Osteoblast (primary cell): ENCODE measurements around the gene DAPK1. TPM values are rescaled to one million over a fixed set of nuclear protein-coding genes. Genes with fewer than 3 reads are reported as not detected.
A peak's percentile ranks its signal among the peaks of the same experiment; 100 is the strongest.

Experiments used
- DNase-seq: peaks from one replicate; pipeline ENCODE4 v3.0.0; 2011; ENCODE audit warnings: low spot score, mixed read lengths; ENCODE audit not compliant: insufficient read length; ENCODE audit errors: missing footprints
- H2AFZ ChIP-seq: 2 replicates; pipeline ENCODE4 v1.6.0; 2011; ENCODE audit warnings: mild to moderate bottlenecking, low read length
- H3K27ac ChIP-seq: 2 replicates; pipeline ENCODE4 v1.5.1; 2011; ENCODE audit warnings: mild to moderate bottlenecking, low read depth, low read length, moderate library complexity
- H3K27me3 ChIP-seq: 2 replicates; pipeline ENCODE4 v1.6.0; 2012; ENCODE audit warnings: mild to moderate bottlenecking, control low read depth, inconsistent platforms, low read length, moderate library complexity; ENCODE audit not compliant: insufficient read depth
- H3K36me3 ChIP-seq: 2 replicates; pipeline ENCODE4 v1.5.1; 2011; ENCODE audit warnings: mild to moderate bottlenecking, low read length, control low read depth, moderate library complexity; ENCODE audit not compliant: insufficient read depth
- H3K4me1 ChIP-seq: 2 replicates; pipeline ENCODE4 v1.5.1; 2011; ENCODE audit warnings: mild to moderate bottlenecking, low read length, control low read depth, moderate library complexity; ENCODE audit not compliant: insufficient read depth
- H3K4me2 ChIP-seq: 2 replicates; pipeline ENCODE4 v1.6.0; 2011; ENCODE audit warnings: mild to moderate bottlenecking, low read length; ENCODE audit not compliant: insufficient read depth
- H3K4me3 ChIP-seq: fragments of 200-600 bp; sonication (generic); 3 replicates; pipeline ENCODE4 v1.5.1; 2012; ENCODE audit warnings: mild to moderate bottlenecking, low read length, inconsistent platforms; ENCODE audit not compliant: insufficient read depth
- H3K79me2 ChIP-seq: 2 replicates; pipeline ENCODE4 v1.6.0; 2012; ENCODE audit warnings: mild to moderate bottlenecking, low read length, control low read depth, inconsistent platforms; ENCODE audit not compliant: insufficient read depth
- H3K9me3 ChIP-seq: 2 replicates; pipeline ENCODE4 v1.5.1; 2011; ENCODE audit warnings: low read depth, low read length, control low read depth
- H4K20me1 ChIP-seq: 2 replicates; pipeline ENCODE4 v1.6.0; 2012; ENCODE audit warnings: mild to moderate bottlenecking, low read length, control low read depth; ENCODE audit not compliant: insufficient read depth
- CTCF ChIP-seq: IDR thresholded peaks from 2 replicates; pipeline ENCODE4 v1.5.1; 2011; ENCODE audit warnings: mild to moderate bottlenecking, low read depth, low read length, moderate library complexity; ENCODE audit errors: extremely low read depth
- total RNA-seq: library from RNA; depleted of rRNA; stranded (reverse); fragments of >200 nt; gene quantifications from 2 replicates; pipeline ENCODE4 v1.2.3, GENCODE V29; 2012

DAPK1 gene
- total RNA-seq, 1 donor: 55.4 TPM

GRCh38 chr9:87479801-87480201 lies 17.9 kb upstream of the DAPK1 start:
- H3K4me3 ChIP-seq: no peak overlapping the region
- no peaks in the 10 kb centered on the region for H3K4me1 ChIP-seq
- H3K27ac ChIP-seq: no peak overlapping the region
- no peaks in the 10 kb centered on the region for H3K27me3 ChIP-seq
- peak overlapping the region; percentile 37 for H3K4me2 ChIP-seq
- no peaks in the 10 kb centered on the region for H3K9me3 ChIP-seq
- no peaks in the 10 kb centered on the region for H3K79me2 ChIP-seq
- DNase-seq: peak; percentile 85
- no peaks in the 10 kb centered on the region for H3K36me3 ChIP-seq
- H4K20me1 ChIP-seq: no peaks in the 10 kb centered on the region
- no peak overlapping the region for H2AFZ ChIP-seq
- no peak for TF ChIP-seq CTCF

- Histone ChIP-seq H3K4me1 (no peaks in the 10 kb centered on the region), H3K4me3 (no peak overlapping the region), H3K9me3 (no peaks in the 10 kb centered on the region), H2AFZ (no peak overlapping the region), H3K27me3 (no peaks in the 10 kb centered on the region), H3K36me3 (no peaks in the 10 kb centered on the region), H4K20me1 (no peaks in the 10 kb centered on the region), H3K4me2 (no peak overlapping the region), H3K79me2 (no peaks in the 10 kb centered on the region), H3K27ac (no peak overlapping the region)
- TF ChIP-seq CTCF: no peak
- DNase-seq: no peak
These were observed 15.5 kb upstream of the DAPK1 start for GRCh38 chr9:87481890-87482855.

GRCh38 chr9:87490225-87490624 lies 7.4 kb upstream of the DAPK1 start:
- no peak for DNase-seq
- Histone ChIP-seq H2AFZ (no peak overlapping the region), H3K27me3 (peaks cover 16% of the 10 kb centered on the region), H3K36me3 (no peaks in the 10 kb centered on the region), H3K9me3 (no peaks in the 10 kb centered on the region), H3K4me3 (no peak overlapping the region), H3K27ac (no peak overlapping the region), H3K4me2 (no peak overlapping the region), H3K4me1 (no peaks in the 10 kb centered on the region), H3K79me2 (no peaks in the 10 kb centered on the region), H4K20me1 (no peaks in the 10 kb centered on the region)
- no peak for TF ChIP-seq CTCF

- Histone ChIP-seq H4K20me1 (no peaks in the 10 kb centered on the region), H3K27ac (no peak overlapping the region), H3K4me2 (no peak overlapping the region), H3K4me1 (no peaks in the 10 kb centered on the region), H3K4me3 (no peak overlapping the region), H2AFZ (no peak overlapping the region), H3K9me3 (no peaks in the 10 kb centered on the region), H3K79me2 (no peaks in the 10 kb centered on the region), H3K27me3 (peaks cover 20% of the 10 kb centered on the region), H3K36me3 (no peaks in the 10 kb centered on the region)
- TF ChIP-seq CTCF: no peak
- no peak for DNase-seq
These were observed 6.8 kb upstream of the DAPK1 start for GRCh38 chr9:87490907-87491306.
